ENCODE measurements around the gene APOE. TPM values are rescaled to one million over a fixed set of nuclear protein-coding genes. Genes with fewer than 3 reads are reported as not detected.
"Not testable (repeated sequence)": the region's sequence is repeated elsewhere in the genome, so short reads cannot be mapped to it uniquely, and the experiment has no call there.

APOE gene
- total and polyA plus RNA-seq, 9 of the 15 experiments (the other 6 are each of a cell fraction or from before 2014, with no cell fraction given) = 0.14 to 180 (median 58.1) TPM; not detected in 1

GRCh38 chr19:44911896-44912295 lies 6.3 kb downstream of the APOE start:
- 77% methylated on average over 6 of the region's 6 CpGs for WGBS (ENCODE audit: insufficient coverage, low coverage, missing lambda C conversion rate)
- H3K27me3 ChIP-seq (ENCODE audit: control insufficient read depth in 2 of 2, insufficient read depth in 2 of 2, low read length in 2 of 2); H4K20me1 ChIP-seq (replicated peaks; ENCODE audit: control insufficient read depth, insufficient read depth, low read length); DNase-seq (ENCODE audit: extremely low read depth in 1 of 4, low spot score in 3 of 4); H3K27ac ChIP-seq (ENCODE audit: extremely low read depth, low read depth, low read length); H3K9me1 ChIP-seq (ENCODE audit: control insufficient read depth, insufficient read depth, low read length); ATAC-seq; H3K9me3 ChIP-seq (replicated peaks; ENCODE audit: control insufficient read depth, insufficient read depth, low read depth, low read length); H3K9ac ChIP-seq (ENCODE audit: insufficient read depth in 1 of 2, low read depth in 2 of 2, low read length in 2 of 2); intact Hi-C loops (cut with micrococcal nuclease); H2AFZ ChIP-seq (ENCODE audit: low read depth, low read length); FAIRE-seq; H3K79me2 ChIP-seq (ENCODE audit: control insufficient read depth, insufficient read depth, low read length); BruUV-seq (replicated peaks); H3K4me2 ChIP-seq (ENCODE audit: insufficient read depth, low read length); H3K4me3 ChIP-seq: not testable (repeated sequence)
- in situ Hi-C loops (cut with MboI) = loop anchor here (5.0 kb wide), 1 partner anchor 40 kb away; no protein-coding TSS in a partner anchor
- ChIA-PET POLR2A (interaction anchor here (0.6 to 1.2 kb wide), 2 partner anchors 24 to 1130 kb away, joined by 4 read pairs; no protein-coding TSS in a partner anchor), CTCF (ENCODE audit: low intra/inter-chr PET ratio) (interaction anchor here (1.5 kb wide), 1 partner anchor 39 kb away, joined by 6 read pairs; no protein-coding TSS in a partner anchor)
- peaks cover 36 to 91% of the 10 kb centered on the region in 2 experiments for H3K4me1 ChIP-seq (replicated peaks in 1 of 2; ENCODE audit: control insufficient read depth in 2 of 2, insufficient read depth in 2 of 2, low read length in 2 of 2)
- TF ChIP-seq ZNF121 (CRISPR knock-in tag; conservative IDR thresholded peaks at IDR 0.05) = peak; percentile 65
- H3K36me3 ChIP-seq (ENCODE audit: control insufficient read depth, insufficient read depth, low read length) = peaks cover 22% of the 10 kb centered on the region; the same call in 1 of the 3 replicates

DNA sequence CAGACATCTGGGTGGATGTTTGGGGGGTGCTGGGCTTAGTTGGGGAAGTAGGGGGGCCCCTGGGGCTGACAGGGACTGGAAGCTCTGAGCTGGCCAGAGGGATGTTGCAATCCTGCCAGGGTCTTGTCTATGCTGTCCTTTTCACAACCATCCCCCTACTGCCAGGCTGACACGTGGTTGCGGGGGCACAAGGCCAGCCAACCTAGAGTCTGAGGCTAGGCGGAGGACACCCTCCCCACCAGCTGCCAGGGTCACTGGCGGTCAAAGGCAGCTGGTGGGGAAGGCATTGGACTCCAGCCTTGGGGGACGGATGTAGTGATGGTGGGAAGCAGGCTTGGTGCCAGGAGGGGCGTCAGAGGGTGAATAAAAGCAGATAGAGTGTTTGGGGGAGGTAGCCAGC lies 7.3 kb downstream of the APOE start:
- ATAC-seq (no peak), FAIRE-seq (no peak), DNase-seq (ENCODE audit: extremely low read depth in 1 of 4, low spot score in 3 of 4) (no peak)
- Histone ChIP-seq H3K9ac (ENCODE audit: insufficient read depth in 1 of 2, low read depth in 2 of 2, low read length in 2 of 2) (peak overlapping the region in 1 of 2 experiments; percentile 82; a peak in 2 of 4 replicates), H3K79me2 (ENCODE audit: control insufficient read depth, insufficient read depth, low read length) (peaks cover 3% of the 10 kb centered on the region; the same call in 1 of the 3 replicates), H4K20me1 (replicated peaks; ENCODE audit: control insufficient read depth, insufficient read depth, low read length) (no peaks in the 10 kb centered on the region), H3K27ac (ENCODE audit: extremely low read depth, low read depth, low read length) (peak overlapping the region; percentile 91; the same call in 2 of the 3 replicates), H3K4me3 (no peak overlapping the region), H2AFZ (ENCODE audit: low read depth, low read length) (no peak overlapping the region), H3K27me3 (ENCODE audit: control insufficient read depth in 2 of 2, insufficient read depth in 2 of 2, low read length in 2 of 2) (no peaks in the 10 kb centered on the region), H3K9me1 (ENCODE audit: control insufficient read depth, insufficient read depth, low read length) (no peaks in the 10 kb centered on the region), H3K4me1 (replicated peaks in 1 of 2; ENCODE audit: control insufficient read depth in 2 of 2, insufficient read depth in 2 of 2, low read length in 2 of 2) (peaks cover 36 to 82% of the 10 kb centered on the region in 2 experiments), H3K4me2 (ENCODE audit: insufficient read depth, low read length) (no peak overlapping the region), H3K9me3 (replicated peaks; ENCODE audit: control insufficient read depth, insufficient read depth, low read depth, low read length) (no peaks in the 10 kb centered on the region), H3K36me3 (ENCODE audit: control insufficient read depth, insufficient read depth, low read length) (peaks cover 14% of the 10 kb centered on the region; the same call in 1 of the 3 replicates)
- CTCF ChIA-PET (ENCODE audit: low intra/inter-chr PET ratio) = no interaction called here
- POLR2A ChIA-PET = interaction anchor here (0.6 to 1.4 kb wide), 4 partner anchors 10 to 76 kb away, joined by 3 to 5 read pairs (median 4); no protein-coding TSS in a partner anchor
- 0 out of 2 replicates have a peak, but pooled peaks have one; percentile 22 for TF ChIP-seq RBFOX2 (IDR thresholded peaks at IDR 0.05; ENCODE audit: low read depth, low read length)
- peak; percentile 20; the same call in 1 of the 2 replicates for TF ChIP-seq CEBPB (tag; IDR thresholded peaks at IDR 0.05)
- TF ChIP-seq ZNF253 (CRISPR knock-in tag; conservative IDR thresholded peaks at IDR 0.05) = no peak
- intact Hi-C loops (cut with micrococcal nuclease) = no loop called here
- no TSS peak for BruUV-seq (replicated peaks)
- in situ Hi-C loops (cut with MboI) = loop anchor here (5.0 kb wide), 1 partner anchor 39 kb away; no protein-coding TSS in a partner anchor
- WGBS (ENCODE audit: insufficient coverage, low coverage, missing lambda C conversion rate) = 42% methylated on average over 6 of the region's 6 CpGs
